Activated naive CD8-positive, alpha-beta T cell treated with anti-CD3 and anti-CD28 coated beads, Interleukin-2, amount 10 ng/mL, durations not matched to agents 7 days and 5 days (primary cell): ENCODE data around the gene ZNF226. TPM values are rescaled to one million over a fixed set of nuclear protein-coding genes. Genes with fewer than 3 reads are reported as not detected.
"Not testable (repeated sequence)": the region's sequence is repeated elsewhere in the genome, so short reads cannot be mapped to it uniquely, and the experiment has no call there.

Experiments used
- ATAC-seq: fragments of 150-1000 bp; cut with Tn5 transposase; one replicate; pipeline ENCODE4 v1.10.0; 2021; ENCODE audit warnings: low read depth, moderate library complexity
- POLR2A ChIA-PET: fragments of 350-600 bp; sonication (Branson Sonifier 250); formaldehyde crosslinking; loops from one replicate; lab custom pipeline; 2021; ENCODE audit warnings: antibody characterized with exemption; lab: Charles Lee
- DNase-seq: peaks from one replicate; pipeline ENCODE4 v3.0.0; 2021
- H3K27ac Mint-ChIP-seq: one replicate; pipeline ENCODE4 v1.8.0; 2022; ENCODE audit warnings: mild to moderate bottlenecking, mixed read lengths
- H3K27me3 Mint-ChIP-seq: one replicate; pipeline ENCODE4 v1.8.0; 2022; ENCODE audit warnings: mild to moderate bottlenecking, moderate library complexity, mixed read lengths
- H3K36me3 Mint-ChIP-seq: one replicate; pipeline ENCODE4 v1.8.0; 2021; ENCODE audit warnings: mild to moderate bottlenecking, mixed read lengths
- H3K4me1 Mint-ChIP-seq: one replicate; pipeline ENCODE4 v1.8.0; 2021; ENCODE audit warnings: mixed read lengths
- H3K4me3 Mint-ChIP-seq: one replicate; pipeline ENCODE4 v1.8.0; 2022; ENCODE audit warnings: mild to moderate bottlenecking, moderate library complexity, mixed read lengths
- H3K9me3 Mint-ChIP-seq: one replicate; pipeline ENCODE4 v1.8.0; 2021; ENCODE audit warnings: mixed read lengths
- total RNA-seq, 2 experiments: library from RNA; stranded (reverse); gene quantifications; one replicate each; pipeline ENCODE4 v1.2.3, GENCODE V29; 2021

ZNF226 gene
- total RNA-seq, 2 experiments from 2014 or later: 26.2 to 28.0 TPM

GRCh38 chr19:44221291-44221690 is 56.4 kb downstream of the ZNF226 start:
- H3K4me3 Mint-ChIP-seq, DNase-seq, ATAC-seq, POLR2A ChIA-PET, H3K27ac Mint-ChIP-seq, H3K27me3 Mint-ChIP-seq, H3K4me1 Mint-ChIP-seq: not testable (repeated sequence)
- Mint-ChIP-seq H3K36me3 (peaks cover 64% of the 10 kb centered on the region), H3K9me3 (peaks cover 14% of the 10 kb centered on the region)

Other genes with a start within 250 kb of the ZNF226 start
- gene ZNF45, start 229.8 kb upstream of the ZNF226 start, total RNA-seq: 10 to 100 TPM; 21.0 to 22.4 TPM
- 1 to 10 TPM; 2.9 to 3.7 TPM for gene ZNF221, start 213.9 kb upstream of the ZNF226 start, total RNA-seq
- 10 to 100 TPM; 12.3 to 12.9 TPM for gene ZNF155, start 180.9 kb upstream of the ZNF226 start, total RNA-seq
- 1 to 10 TPM; 9.2 to 9.7 TPM for gene ZNF230, start 162.1 kb upstream of the ZNF226 start, total RNA-seq
- 1 to 10 TPM; 7.8 to 7.9 TPM for gene ZNF222, start 139.7 kb upstream of the ZNF226 start, total RNA-seq
- gene ZNF223, start 113.1 kb upstream of the ZNF226 start, total RNA-seq: 1 to 10 TPM; 2.2 to 3.3 TPM
- 1 to 10 TPM; 3.9 to 4.1 TPM for gene ZNF284, start 92.9 kb upstream of the ZNF226 start, total RNA-seq
- 10 to 100 TPM; 55.3 to 58.2 TPM for gene ZNF224, start 70.7 kb upstream of the ZNF226 start, total RNA-seq
- 1 to 10 TPM; 7.8 to 9.2 TPM for gene ZNF225, start 51.7 kb upstream of the ZNF226 start, total RNA-seq
- gene ZNF234, start 23.5 kb upstream of the ZNF226 start, total RNA-seq: 10 to 100 TPM; 16.4 to 18.2 TPM
- 10 to 100 TPM; 40.6 to 42.2 TPM for gene ZNF227, start 47.4 kb downstream of the ZNF226 start, total RNA-seq
- 1 to 10 TPM; 1.0 to 1.6 TPM for gene ZNF233, start 94.8 kb downstream of the ZNF226 start, total RNA-seq
- 1 to 10 TPM; 8.8 to 9.4 TPM for gene ZNF235, start 139.9 kb downstream of the ZNF226 start, total RNA-seq
- under 1 TPM; 0.28 to 0.30 TPM for gene ZNF112, start 191.6 kb downstream of the ZNF226 start, total RNA-seq
- gene ZNF285, start 236.5 kb downstream of the ZNF226 start, total RNA-seq: 1 to 10 TPM; 3.3 to 3.9 TPM